Parathyroid adenoma (tissue), 2 donors: ENCODE data around the gene SEPHS2.
A peak's percentile ranks its signal among the peaks of the same experiment; 100 is the strongest.

Source experiments
- H2AFZ ChIP-seq: fragments of 300-600 bp; sonication (generic); one replicate; pipeline ENCODE4 v1.7.0; 2017; ENCODE audit warnings: antibody characterized with exemption, mild to moderate bottlenecking
- H3K27ac ChIP-seq: fragments of 300-600 bp; sonication (generic); one replicate; pipeline ENCODE4 v1.7.0; 2017
- H3K27me3 ChIP-seq: fragments of 300-600 bp; sonication (generic); one replicate; pipeline ENCODE4 v1.7.0; 2017; ENCODE audit warnings: low read length; ENCODE audit not compliant: control insufficient read depth, insufficient read depth
- H3K36me3 ChIP-seq: fragments of 300-600 bp; sonication (generic); one replicate; pipeline ENCODE4 v1.7.0; 2017; ENCODE audit warnings: low read length; ENCODE audit not compliant: control insufficient read depth, insufficient read depth
- H3K4me1 ChIP-seq: fragments of 300-600 bp; sonication (generic); one replicate; pipeline ENCODE4 v1.7.0; 2017; ENCODE audit warnings: control low read depth
- H3K4me2 ChIP-seq: fragments of 300-600 bp; sonication (generic); one replicate; pipeline ENCODE4 v1.7.0; 2017; ENCODE audit warnings: low read length
- H3K4me3 ChIP-seq: fragments of 300-600 bp; sonication (generic); one replicate; pipeline ENCODE4 v1.7.0; 2017; ENCODE audit warnings: low read depth, low read length
- H3K79me2 ChIP-seq: fragments of 300-600 bp; sonication (generic); one replicate; pipeline ENCODE4 v1.7.0; 2017; ENCODE audit warnings: control low read depth
- H3K9ac ChIP-seq: fragments of 300-600 bp; sonication (generic); one replicate; pipeline ENCODE4 v1.7.0; 2017; ENCODE audit warnings: mild to moderate bottlenecking
- H3K9me3 ChIP-seq: fragments of 300-600 bp; sonication (generic); one replicate; pipeline ENCODE4 v1.7.0; 2017; ENCODE audit warnings: low read length; ENCODE audit not compliant: control insufficient read depth
- TF ChIP-seq, protein P1 (sequence below): fragments of 300-600 bp; sonication (generic); IDR thresholded peaks from one replicate; pipeline ENCODE4 v1.7.0; 2017; ENCODE audit warnings: antibody characterized with exemption, mild to moderate bottlenecking
- donor health status: primary hyperparathyroidism.

The SEPHS2 gene

DNA sequence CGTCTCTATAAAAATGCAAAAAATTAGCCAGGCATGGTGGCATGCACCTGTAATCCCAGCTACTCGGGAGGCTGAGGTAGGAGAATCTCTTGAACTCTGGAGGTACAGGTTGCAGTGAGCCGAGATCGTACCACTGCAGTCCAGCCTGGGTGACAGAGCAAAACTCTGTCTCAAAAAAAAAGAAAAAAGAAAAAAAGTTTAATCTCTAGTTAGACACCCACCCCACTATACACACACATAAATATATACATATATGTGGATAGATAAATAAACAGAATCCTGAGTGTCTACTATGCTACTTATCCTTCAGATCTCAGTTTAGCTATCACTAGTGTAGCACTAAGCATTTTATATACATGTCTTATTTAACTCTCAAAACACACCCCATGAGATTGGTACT, 45.6 kb upstream of the SEPHS2 start:
- no peak overlapping the region for H3K27ac ChIP-seq
- no peak overlapping the region for H3K4me2 ChIP-seq
- H2AFZ ChIP-seq = no peak overlapping the region
- no peaks in the 10 kb centered on the region for H3K9me3 ChIP-seq
- H3K36me3 ChIP-seq = no peaks in the 10 kb centered on the region
- TF ChIP-seq, protein P1, sequence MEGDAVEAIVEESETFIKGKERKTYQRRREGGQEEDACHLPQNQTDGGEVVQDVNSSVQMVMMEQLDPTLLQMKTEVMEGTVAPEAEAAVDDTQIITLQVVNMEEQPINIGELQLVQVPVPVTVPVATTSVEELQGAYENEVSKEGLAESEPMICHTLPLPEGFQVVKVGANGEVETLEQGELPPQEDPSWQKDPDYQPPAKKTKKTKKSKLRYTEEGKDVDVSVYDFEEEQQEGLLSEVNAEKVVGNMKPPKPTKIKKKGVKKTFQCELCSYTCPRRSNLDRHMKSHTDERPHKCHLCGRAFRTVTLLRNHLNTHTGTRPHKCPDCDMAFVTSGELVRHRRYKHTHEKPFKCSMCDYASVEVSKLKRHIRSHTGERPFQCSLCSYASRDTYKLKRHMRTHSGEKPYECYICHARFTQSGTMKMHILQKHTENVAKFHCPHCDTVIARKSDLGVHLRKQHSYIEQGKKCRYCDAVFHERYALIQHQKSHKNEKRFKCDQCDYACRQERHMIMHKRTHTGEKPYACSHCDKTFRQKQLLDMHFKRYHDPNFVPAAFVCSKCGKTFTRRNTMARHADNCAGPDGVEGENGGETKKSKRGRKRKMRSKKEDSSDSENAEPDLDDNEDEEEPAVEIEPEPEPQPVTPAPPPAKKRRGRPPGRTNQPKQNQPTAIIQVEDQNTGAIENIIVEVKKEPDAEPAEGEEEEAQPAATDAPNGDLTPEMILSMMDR = no peak
- no peak overlapping the region for H3K9ac ChIP-seq
- no peaks in the 10 kb centered on the region for H3K4me1 ChIP-seq
- no peak overlapping the region for H3K4me3 ChIP-seq
- no peaks in the 10 kb centered on the region for H3K27me3 ChIP-seq
- no peaks in the 10 kb centered on the region for H3K79me2 ChIP-seq

DNA sequence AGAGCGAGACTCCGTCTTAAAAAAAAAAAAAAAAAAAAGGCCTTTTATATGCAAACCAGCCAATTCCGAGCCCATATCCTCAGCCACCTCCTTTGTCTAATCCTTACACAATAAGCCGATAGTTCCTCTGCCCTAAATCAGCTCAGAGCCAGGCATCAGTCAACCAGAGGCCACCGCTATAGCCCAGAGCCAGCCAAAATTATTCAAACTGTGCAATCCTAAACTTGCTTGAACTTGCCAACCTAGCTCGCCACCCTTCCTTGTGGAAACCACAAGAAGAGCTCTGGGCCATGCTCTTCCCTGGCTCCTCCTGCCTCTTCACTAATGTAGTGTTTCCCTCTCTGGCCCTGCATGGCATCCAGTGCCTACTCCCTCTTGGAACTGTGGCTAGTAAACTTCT, 44.5 kb upstream of the SEPHS2 start:
- no peaks in the 10 kb centered on the region for H3K79me2 ChIP-seq
- no peaks in the 10 kb centered on the region for H3K36me3 ChIP-seq
- TF ChIP-seq, protein P1 = no peak
- H3K27ac ChIP-seq = no peak overlapping the region
- no peak overlapping the region for H3K4me3 ChIP-seq
- no peak overlapping the region for H3K4me2 ChIP-seq
- no peaks in the 10 kb centered on the region for H3K27me3 ChIP-seq
- H3K9ac ChIP-seq = no peak overlapping the region
- H2AFZ ChIP-seq = no peak overlapping the region
- no peaks in the 10 kb centered on the region for H3K4me1 ChIP-seq
- H3K9me3 ChIP-seq = no peaks in the 10 kb centered on the region

DNA sequence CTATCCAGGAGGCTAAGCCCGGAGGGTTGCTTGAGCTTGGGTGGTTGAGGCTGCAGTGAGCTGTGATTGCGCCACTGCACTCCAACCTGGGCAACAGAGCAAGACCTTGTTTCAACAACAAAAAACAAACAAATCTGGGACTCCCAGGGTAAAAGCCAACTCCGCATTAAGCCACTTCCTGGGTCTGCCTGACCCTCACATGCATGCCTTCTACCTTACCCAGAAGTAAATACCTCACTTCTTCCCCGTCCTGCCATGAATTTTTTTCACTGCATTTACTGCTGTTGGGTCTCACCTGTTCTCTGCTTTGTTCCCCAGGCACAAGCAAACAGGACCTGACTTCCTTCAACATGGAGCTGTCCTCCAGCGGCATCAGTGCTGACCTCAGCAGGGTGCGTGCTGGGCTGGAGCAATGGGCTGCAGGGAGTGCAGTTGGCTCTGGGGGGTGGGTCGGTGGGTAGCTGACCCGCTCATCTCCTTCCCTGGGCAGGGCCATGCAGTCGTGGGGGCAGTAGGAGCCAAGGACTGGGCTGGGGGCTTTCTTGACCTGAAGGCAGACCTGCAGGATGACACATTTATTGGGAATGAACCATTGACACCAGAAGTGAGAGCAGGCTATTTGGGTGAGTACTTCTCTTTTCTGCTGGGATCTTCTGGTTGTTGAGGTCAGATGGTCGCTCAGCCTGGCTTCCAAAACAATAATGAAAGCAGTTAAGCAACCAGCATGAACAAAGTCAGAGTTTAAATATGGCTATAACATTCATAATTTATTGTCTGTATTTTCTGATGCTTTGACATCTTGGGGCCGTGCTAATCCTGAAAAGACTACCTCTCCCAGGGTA, 43.3 kb upstream of the SEPHS2 start:
- no peak overlapping the region for H3K27ac ChIP-seq
- no peak overlapping the region for H3K4me3 ChIP-seq
- H2AFZ ChIP-seq = peak overlapping the region; percentile 60
- no peaks in the 10 kb centered on the region for H3K9me3 ChIP-seq
- TF ChIP-seq, protein P1 = no peak
- H3K4me2 ChIP-seq = no peak overlapping the region
- no peaks in the 10 kb centered on the region for H3K36me3 ChIP-seq
- H3K9ac ChIP-seq = no peak overlapping the region
- H3K79me2 ChIP-seq = no peaks in the 10 kb centered on the region
- H3K27me3 ChIP-seq = no peaks in the 10 kb centered on the region
- no peaks in the 10 kb centered on the region for H3K4me1 ChIP-seq

DNA sequence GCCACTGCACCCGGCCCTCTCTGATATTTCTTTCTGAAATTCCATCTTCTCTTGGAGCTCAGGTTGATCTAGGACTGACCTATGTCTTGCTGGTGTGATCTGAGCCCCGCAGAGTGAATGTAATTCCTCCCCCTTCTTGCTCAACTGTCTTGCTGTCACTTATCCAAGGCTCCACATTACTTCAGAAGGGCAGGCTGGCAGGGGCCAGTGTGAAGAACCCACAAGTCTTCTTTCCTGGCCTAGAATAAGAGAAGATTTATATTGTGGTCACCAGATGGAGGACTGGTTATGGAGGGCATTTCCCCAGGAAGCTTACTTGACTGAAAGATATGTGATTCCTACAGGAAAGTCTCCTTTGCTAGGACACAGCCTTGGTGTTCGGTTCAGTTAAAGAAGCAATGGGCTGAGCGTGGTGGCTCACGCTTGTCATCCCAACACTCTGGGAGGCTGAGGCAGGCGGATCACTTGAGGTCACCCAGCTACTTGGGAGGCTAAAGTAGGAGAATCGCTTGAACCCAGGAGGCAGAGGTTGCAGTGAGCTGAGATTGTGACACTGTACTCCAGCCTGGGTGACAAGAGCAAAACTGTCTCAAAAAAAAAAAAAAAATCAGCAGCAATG, 40.3 kb upstream of the SEPHS2 start:
- Histone ChIP-seq H3K4me2 (no peak overlapping the region), H3K36me3 (no peaks in the 10 kb centered on the region), H3K27me3 (no peaks in the 10 kb centered on the region), H3K79me2 (no peaks in the 10 kb centered on the region), H3K27ac (no peak overlapping the region), H3K9me3 (no peaks in the 10 kb centered on the region), H3K4me1 (no peaks in the 10 kb centered on the region), H3K4me3 (no peak overlapping the region), H3K9ac (no peak overlapping the region), H2AFZ (no peak overlapping the region)
- TF ChIP-seq, protein P1 = no peak
